ENCODE results near the gene PAPSS1.
"Not testable (repeated sequence)": the region's sequence is repeated elsewhere in the genome, so short reads cannot be mapped to it uniquely, and the experiment has no call there.

- TF ChIP-seq, protein P1, sequence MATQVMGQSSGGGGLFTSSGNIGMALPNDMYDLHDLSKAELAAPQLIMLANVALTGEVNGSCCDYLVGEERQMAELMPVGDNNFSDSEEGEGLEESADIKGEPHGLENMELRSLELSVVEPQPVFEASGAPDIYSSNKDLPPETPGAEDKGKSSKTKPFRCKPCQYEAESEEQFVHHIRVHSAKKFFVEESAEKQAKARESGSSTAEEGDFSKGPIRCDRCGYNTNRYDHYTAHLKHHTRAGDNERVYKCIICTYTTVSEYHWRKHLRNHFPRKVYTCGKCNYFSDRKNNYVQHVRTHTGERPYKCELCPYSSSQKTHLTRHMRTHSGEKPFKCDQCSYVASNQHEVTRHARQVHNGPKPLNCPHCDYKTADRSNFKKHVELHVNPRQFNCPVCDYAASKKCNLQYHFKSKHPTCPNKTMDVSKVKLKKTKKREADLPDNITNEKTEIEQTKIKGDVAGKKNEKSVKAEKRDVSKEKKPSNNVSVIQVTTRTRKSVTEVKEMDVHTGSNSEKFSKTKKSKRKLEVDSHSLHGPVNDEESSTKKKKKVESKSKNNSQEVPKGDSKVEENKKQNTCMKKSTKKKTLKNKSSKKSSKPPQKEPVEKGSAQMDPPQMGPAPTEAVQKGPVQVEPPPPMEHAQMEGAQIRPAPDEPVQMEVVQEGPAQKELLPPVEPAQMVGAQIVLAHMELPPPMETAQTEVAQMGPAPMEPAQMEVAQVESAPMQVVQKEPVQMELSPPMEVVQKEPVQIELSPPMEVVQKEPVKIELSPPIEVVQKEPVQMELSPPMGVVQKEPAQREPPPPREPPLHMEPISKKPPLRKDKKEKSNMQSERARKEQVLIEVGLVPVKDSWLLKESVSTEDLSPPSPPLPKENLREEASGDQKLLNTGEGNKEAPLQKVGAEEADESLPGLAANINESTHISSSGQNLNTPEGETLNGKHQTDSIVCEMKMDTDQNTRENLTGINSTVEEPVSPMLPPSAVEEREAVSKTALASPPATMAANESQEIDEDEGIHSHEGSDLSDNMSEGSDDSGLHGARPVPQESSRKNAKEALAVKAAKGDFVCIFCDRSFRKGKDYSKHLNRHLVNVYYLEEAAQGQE (IDR thresholded peaks at IDR 0.05): not testable (repeated sequence)
- TF ChIP-seq, protein P2, sequence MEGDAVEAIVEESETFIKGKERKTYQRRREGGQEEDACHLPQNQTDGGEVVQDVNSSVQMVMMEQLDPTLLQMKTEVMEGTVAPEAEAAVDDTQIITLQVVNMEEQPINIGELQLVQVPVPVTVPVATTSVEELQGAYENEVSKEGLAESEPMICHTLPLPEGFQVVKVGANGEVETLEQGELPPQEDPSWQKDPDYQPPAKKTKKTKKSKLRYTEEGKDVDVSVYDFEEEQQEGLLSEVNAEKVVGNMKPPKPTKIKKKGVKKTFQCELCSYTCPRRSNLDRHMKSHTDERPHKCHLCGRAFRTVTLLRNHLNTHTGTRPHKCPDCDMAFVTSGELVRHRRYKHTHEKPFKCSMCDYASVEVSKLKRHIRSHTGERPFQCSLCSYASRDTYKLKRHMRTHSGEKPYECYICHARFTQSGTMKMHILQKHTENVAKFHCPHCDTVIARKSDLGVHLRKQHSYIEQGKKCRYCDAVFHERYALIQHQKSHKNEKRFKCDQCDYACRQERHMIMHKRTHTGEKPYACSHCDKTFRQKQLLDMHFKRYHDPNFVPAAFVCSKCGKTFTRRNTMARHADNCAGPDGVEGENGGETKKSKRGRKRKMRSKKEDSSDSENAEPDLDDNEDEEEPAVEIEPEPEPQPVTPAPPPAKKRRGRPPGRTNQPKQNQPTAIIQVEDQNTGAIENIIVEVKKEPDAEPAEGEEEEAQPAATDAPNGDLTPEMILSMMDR (IDR thresholded peaks at IDR 0.05): not testable (repeated sequence)
- TF ChIP-seq, protein P3, sequence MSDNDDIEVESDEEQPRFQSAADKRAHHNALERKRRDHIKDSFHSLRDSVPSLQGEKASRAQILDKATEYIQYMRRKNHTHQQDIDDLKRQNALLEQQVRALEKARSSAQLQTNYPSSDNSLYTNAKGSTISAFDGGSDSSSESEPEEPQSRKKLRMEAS (IDR thresholded peaks at IDR 0.05): not testable (repeated sequence)
- TF ChIP-seq BHLHE40 (IDR thresholded peaks at IDR 0.05; ENCODE audit: low read depth, low read length); NFE2L2 (conservative IDR thresholded peaks at IDR 0.05; ENCODE audit: low read length); CBX8 (IDR thresholded peaks at IDR 0.05); E2F6 (IDR thresholded peaks at IDR 0.05; ENCODE audit: borderline replicate concordance, low read depth); EP300 (IDR thresholded peaks at IDR 0.05); HDAC2 (IDR thresholded peaks at IDR 0.05): not testable (repeated sequence)
Measured at GRCh38 chr4:107651408-107651807, 68.6 kb downstream of the PAPSS1 start.

Measured in A549 (cell line).